GM18873 (cell line): ENCODE measurements around the gene A4GALT.

Source experiments
- ATAC-seq: cut with Tn5 transposase; IDR thresholded peaks from one replicate; pipeline ENCODE4 v1.9.1; 2021; ENCODE audit warnings: mild to moderate bottlenecking, moderate library complexity, moderate number of reproducible peaks; ENCODE audit not compliant: unreplicated experiment, low FRiP score

The A4GALT gene

DNA sequence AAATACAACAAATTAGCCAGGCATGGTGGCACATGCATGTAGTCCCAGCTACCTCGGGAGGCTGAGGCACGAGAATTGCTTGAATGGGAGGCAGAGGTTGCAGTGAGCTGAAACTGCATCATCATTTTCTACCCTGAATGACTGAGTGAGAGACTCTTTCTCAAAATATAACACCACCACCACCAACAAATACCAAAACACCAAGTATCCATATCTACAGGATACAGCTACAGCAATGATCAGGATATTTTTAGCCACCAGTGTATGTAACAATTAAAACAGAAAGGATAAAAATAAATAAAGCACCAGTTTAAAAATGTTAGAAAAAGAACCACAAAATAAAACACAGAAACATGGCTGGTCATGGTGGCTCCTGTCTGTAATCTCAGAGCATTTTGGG, 13.2 kb downstream of the A4GALT start:
- no peak for ATAC-seq

DNA sequence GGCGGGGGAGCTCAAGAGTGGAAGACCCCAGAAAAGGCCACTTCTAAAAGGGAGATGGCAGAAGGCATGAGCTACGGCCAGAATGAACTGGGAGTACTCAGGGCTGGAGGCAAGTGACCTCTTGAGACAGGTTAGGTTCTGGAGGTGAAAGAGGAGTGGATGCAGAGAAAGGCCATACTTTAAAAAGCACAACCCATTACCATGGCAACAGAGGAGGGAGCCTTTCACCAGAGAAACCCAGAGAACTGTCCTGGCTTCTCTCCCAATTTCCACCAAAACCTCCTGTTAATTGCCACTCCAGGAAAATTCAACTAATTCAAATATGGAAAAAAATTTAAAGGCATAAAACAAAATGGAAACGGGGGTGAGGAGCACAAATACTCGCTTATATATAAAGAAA, 15.8 kb downstream of the A4GALT start:
- ATAC-seq, result no peak

DNA sequence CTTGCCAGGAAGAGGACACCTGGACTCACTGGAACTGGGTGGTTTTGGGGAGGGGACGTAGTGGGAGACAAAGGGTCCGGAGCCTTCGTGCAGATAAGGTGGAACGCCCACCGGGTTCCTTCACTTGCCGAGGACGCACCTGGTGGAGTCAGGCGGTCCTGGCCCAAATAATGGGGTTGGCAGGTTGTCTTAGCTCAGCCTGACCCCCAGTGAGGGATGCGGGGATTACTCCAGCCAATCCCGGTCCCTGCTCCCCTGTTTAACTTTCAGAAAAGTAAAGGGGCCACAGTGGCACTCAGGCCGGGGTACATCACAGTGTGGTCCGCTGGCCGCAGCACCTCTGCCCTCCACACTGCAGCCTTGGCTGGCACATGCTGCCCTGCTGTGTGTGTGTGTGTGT, 18.0 kb downstream of the A4GALT start:
- no peak for ATAC-seq

DNA sequence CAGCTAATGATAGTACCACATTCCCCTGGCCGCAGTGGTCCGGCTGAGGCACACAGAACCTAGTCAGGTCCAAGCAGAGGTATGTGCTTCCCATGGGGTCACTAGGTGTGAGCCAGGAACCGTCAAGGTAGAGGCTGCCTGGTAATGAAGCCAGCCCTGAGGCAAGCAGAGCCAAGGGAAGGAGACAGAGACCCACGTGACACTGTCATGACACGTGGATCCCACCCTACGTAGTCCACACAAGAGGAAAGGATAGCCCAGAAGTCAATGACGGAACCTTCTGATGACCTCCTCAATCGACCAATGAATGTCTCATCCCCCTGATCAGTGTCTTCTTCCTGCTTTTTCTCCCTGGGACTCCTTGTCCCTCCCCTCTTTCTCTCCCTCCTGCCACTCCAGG, 19.0 kb downstream of the A4GALT start:
- ATAC-seq, result no peak

DNA sequence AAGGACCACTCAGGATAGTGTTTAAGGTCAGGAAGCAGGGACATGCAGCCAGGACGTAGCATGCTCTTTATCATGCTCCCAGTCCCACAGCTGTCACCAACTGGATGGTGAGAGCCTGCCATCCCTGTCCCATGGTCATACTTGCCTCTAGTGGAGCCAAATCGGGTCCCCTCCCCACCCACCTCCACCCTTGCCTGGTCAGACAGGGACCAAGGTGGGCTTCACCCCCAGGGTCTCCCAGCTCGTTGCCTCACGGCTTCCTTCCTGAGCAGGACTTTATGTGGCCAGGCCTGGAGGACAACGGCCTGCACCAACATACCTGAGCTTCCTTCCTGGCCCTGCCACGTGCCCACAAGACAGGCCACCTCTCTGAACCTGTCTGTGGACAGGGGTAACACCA, 19.8 kb downstream of the A4GALT start:
- ATAC-seq, result no peak

DNA sequence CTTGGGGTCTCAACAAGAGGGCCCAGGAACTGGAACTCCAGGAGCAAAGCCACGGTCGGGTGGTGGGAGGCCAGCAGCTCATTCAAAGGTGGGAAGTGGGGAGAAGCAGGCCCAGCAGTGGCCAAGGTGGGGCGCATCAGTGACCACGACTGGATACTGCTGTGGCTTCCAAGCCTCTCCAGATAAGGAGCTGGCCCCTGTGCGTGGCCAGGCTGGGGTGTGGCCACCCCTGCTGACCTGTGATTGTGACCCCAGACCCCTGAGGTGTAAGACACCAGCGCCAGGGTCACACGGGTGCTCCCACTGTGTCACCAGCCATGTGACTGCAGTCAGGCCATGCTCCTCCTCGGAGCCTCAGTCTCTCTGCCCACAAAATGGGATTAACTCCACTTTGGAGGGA, 20.3 kb downstream of the A4GALT start:
- no peak for ATAC-seq

DNA sequence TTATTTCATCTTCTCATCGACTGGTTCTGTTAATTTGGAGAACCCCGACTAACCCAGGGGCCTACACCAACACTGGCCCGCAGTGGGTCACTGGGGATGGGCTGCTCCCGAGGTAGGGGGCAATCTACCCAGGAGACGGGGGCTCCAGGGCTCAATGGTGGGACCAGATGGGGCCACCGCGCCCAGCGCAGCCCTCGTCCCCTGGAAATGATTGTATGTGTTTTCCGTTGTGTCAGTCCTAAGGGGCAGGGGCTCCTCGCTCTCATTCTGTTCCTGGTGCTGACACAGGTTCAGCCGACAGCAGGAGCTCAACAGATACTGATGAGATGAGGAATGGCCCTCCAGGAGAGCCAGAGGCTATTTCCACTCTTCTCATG, 20.7 kb downstream of the A4GALT start:
- ATAC-seq, result no peak

DNA sequence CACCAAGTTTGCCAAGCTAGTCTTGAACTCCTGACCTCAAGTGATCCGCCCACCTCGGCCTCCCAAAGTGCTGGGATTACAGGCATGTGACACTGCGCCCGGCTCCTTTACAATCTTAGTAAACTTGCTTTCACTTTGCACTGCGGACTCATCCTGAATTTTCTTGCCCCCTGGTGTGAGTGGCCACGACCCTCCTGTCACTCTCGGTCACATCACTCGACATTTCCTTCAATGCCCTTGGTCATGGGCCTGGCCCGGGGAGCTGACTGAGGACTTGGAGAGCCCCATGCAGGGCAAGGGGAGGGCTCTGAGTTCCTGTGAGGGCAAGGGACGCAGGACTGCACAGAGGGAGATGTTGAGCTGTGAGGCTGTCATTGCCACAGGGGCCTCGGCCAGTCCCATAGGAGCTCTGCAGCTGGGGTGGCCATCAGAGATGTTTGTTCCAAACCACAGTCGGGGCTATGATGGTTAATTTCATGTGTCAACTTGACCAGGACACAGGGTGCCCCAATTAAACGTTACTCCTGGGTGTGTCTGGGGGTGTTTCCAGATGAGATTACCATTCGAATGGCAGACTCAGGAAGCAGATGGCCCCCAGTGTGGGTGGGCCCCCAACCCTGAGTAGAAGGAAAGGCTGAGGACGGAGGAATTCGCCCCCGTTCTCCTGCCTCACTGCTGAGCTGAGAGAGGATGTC, 21.2 kb downstream of the A4GALT start:
- no peak for ATAC-seq

DNA sequence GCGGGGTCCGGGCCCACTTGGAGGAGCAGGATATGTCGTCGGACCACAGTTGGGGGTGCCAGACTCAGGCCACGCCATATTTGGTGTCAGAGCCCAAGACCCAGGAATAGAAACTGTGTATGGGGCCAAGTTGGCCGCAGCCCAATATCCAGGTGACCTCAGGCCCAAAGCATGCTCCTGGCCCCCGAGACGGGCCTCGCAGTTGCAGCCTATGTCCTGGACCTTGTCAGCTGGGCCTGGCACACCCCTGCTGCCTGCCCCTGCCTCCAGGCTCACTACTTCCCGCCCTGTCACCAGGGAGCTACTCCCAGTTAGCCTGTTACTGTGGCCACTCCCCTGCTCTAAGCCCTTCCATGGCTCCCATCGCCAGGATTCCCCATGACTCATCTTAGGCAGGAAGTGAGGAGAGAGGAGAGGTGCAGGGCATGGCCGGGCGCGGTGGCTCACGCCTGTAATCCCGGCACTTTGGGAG, 23.1 kb downstream of the A4GALT start:
- no peak for ATAC-seq

DNA sequence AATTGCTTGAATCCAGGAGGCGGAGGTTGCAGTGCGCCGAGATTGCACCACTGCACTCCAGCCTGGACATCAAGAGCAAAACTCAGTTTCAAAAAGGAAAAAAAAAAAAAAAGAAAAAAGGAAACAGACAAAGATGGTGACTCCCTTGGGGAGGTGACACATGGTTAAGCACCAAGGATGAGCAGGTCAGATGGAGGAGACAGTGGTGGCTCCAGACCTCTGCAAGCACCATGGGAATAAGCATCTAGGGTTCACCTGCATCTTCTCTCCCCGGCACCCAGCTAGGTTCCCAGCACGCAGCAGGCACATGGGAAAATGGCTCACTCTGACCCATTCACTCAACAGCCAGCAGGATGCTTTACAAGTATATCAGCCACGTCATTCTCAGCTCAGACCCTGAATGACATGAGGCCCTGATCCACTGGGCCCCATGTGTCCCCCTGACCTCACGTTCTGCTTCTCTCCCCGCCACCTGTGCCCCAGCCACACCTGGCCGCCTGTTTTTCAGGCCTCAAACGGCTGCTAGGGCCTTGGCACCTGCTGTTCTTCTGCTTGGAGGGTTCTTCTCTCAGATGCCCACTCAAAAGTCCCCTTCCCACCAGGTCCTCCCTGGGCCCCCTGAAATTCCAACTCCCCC, 24.2 kb downstream of the A4GALT start:
- no peak for ATAC-seq

DNA sequence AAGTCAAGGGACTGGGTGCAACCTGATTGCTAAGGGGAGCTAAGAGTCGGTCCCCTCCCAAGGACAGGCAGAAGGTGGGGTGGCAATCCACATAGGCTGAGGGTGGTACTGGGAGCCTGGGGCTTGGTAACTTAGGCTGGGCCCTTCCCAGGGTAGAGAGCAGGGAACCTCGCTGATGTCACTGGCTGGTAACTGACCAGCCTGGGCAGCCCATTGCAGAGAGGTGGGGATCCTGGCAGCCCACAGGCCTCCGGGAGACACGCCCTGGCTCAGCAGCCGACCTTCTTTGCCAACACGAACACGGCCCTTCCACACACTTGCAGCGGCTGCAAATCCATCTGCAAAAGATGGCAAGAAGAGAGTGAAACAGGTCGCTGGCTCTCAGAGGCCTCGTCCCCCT, 25.4 kb downstream of the A4GALT start:
- no peak for ATAC-seq

DNA sequence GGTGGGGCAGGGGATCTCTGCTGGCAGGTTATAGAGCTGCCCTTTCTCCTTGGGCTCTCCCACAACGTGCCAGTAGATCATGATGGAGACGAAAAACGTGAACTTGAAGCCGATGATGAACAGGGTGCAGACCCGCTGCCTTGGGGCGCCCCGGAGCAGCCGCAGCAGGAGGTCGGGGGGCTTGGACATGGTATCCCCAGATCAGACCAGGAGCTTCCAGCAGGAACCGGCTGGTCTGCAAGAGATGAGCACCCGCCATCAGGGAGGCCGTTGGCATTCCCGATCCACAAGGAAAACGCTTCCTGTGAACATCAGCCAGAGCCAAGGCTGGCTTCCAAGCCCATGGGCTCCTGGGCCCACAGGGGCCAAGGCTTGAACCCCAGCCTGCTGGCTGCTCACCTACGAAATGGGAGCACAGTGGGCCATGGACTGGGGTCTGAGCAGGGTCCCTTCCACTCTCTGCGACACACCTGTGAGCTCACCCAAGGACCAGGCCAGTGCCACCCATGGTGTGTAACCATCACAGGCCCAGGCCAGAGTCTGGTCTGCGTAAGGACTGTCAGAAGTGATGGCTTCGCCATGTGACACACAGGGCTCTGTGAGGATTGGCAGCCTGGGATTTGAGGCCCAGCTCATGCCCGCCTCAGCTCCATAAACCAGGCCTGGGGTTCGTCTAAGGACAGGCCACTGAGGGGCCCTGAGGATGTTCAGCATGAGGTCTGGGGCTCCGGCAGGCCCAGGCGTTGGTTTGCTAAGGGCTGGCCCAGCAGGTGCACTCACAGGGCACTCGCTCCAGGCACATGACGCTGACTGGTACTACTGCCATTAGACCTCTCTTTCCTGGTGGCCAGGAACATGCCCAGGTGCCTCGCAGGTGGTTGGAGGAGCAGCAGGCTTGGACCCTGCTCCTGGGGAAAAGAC, 26.6 kb downstream of the A4GALT start:
- no peak for ATAC-seq

DNA sequence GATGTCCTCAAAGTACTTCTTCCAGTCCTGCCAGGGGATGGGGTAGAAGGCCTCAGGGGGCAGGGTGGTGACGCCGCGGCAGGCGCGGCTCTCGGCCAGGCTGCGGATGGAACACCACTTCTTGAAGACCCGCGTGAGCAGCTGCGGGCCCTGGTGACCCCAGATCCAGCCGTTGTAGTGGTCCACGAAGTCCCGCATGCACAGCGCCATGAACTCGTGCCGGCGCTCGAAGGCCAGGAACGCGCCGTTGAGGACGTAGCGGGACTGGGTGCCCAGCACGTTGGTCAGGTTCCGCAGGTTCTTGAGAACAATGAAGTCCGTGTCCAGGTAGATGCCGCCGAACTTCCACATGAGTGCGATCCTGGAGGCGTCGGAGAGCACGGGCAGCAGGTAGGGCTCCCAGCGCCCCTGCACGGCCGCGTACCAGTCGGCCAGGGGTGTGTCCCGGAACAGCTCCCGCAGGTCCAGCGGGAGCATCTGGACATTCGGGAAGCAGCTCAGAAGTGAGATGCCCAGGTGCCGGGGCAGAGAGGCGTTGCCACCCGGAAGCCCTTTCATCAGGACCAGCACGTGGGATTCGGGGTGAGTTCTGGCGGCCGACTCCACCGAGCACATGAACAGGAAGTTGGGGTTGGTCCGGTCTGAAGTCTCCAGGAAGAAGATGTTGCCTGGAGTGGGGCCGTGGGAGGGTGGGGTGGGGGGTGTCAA, 27.5 kb downstream of the A4GALT start:
- no peak for ATAC-seq

DNA sequence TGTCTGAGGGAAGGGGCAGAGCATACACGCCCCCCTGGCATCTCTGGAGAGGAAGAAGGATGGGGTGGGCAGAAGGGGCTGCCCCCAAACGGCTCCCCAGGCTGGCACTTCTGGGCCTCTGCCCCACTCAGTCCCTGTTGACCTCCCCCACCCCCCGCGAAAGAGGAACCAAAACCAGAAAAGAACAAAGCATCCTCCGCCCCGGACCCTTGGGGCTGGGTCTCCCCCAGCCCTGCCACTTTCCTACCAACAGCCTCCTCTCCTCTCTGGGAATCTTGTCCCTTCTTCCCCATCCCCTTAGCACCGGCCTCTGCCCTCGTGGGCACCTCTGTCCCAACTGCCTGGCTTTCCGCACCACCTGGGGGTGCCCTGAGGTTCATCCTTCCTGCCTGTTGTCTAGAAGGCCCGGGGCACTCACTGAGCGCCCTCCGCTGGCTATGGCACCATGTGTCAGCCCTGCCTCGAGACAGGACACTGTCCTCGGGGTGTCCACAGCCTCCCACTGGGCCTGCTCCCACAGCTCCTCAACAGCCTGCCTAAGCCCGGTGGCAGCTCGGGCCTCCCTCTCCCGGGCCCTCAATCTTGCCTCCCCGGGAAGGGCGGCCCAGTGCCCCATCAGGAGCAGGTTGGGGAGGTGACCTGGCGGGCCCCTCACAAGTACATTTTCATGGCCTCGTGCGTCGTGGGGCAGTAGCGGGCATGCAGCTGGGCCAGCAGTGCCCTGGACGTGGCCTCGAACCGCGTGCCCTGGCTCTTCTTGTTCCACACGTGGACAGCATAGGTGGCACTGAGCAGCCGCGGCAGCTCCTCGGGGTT, 28.2 kb downstream of the A4GALT start:
- no peak for ATAC-seq

DNA sequence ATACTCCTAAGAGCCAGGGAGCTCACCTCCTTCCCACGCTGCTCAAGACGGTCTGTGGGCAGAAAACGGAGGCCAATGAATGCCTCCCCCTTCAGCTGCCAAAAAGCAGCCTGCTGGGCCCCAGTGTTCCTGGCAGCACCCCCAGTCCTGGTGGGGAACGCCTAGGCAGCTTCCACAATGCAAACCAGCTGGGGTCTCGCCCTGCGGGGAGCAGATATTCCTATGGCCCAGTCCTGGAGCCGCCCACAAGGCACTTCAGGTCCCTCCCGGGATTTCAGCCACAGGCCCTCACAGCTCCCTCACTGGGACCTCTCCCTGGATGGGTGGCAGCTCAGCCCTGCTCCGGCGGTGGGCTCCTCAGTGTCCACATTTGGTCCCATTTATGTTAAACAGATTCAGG, 29.2 kb downstream of the A4GALT start:
- ATAC-seq, result no peak

DNA sequence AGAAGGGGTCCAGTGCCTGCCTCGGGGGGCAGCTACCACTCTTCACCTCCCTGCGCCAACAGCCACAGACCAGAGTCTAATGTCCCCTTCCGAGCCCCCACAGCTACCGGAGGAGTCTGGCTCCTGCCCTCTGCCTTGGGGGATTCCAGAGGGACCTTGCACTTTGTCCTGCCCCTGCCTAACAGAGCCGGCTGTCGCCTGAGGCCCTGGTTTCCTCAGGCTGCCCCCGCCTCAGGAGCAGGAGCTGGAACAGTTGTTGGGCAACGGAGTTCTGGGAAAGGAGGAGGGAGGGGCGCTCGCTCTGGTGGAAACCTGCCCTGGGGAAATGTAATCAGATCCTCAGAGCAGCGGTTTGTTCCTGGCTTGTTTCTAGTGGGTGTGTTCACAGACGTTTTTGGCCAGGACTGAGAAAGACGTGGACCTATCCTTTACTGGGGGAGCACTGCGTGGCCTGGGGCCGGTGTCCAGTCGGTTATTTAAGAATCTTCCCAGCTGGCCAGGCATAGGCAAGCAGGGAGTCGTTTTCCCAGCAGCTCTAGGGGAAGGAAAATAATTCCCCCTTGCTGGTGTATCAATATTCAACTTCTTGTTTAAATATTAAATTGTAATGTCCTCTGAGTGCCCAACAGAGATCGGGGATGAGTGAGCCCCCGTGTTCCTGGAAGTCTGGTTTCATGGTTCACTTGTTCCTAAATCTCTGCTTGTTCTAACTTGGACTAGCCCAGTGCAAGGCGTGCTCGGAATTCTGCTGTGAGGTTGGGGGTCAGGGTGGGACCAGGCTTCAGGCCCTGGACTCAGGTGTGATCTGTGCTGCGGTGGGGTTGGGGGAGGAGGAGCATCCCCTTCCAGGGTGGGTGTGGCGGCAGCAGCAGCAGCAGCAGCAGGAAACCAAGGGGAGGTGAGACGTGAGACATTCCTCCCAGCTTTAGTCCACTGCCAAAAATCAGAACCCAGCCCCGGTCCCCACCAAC, 32.1 kb downstream of the A4GALT start:
- ATAC-seq, result no peak

DNA sequence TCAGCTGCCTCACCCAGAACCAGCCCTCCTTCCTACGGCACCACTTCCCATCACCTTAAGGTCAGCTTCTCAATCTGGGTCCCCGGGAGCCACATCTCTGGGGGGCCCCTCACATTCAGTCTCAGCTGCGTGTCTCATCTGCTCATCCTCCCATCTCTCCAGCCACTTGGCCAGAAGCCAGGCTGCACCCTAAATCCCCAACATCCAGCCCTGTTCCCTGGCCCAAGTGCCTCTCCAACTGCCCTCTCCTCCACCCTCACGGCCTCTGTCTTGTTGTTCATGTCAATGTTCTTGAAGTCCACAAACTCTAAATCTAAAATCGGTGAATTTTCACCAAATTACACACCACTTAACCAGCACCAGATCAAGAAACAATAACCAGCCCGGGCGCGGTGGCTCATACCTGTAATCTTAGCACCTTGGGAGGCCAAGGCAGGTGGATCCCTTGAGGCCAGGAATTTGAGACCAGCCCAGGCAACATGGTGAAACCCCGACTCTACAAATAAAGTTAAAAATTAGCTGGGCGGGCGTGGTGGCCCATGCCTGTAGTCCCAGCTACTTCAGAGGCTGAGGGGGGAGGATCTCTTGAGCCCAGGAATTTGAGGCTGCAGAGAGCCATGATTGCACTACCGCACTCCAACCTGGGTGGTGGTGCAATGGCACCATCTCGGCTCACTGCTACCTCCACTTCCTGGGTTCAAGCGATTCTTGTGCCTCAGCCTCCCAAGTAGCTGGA, 33.7 kb downstream of the A4GALT start:
- no peak for ATAC-seq
